HL-60 (cell line): ENCODE results near the gene DUS2.
"Not testable (repeated sequence)": the region's sequence is repeated elsewhere in the genome, so short reads cannot be mapped to it uniquely, and the experiment has no call there.

Source experiments
- DNase-seq, 2 experiments: peaks; one replicate each; pipeline ENCODE4 v3.0.0-alpha.2; 2010 to 2020; ENCODE audit warnings: low read depth in 1 of 2, low spot score in 1 of 2
- H3K27ac ChIP-seq: fragments of 250-450 bp; sonication (Bioruptor Pico); replicated peaks from 2 replicates; pipeline ENCODE4 v1.5.1; 2020; ENCODE audit warnings: mild to moderate bottlenecking, moderate library complexity
- H3K27me3 ChIP-seq: fragments of 250-450 bp; sonication (Bioruptor Pico); 2 replicates; pipeline ENCODE4 v1.5.1; 2021; ENCODE audit warnings: mild to moderate bottlenecking, moderate library complexity; ENCODE audit not compliant: insufficient read depth, poor library complexity, severe bottlenecking
- H3K4me3 ChIP-seq: replicated peaks from 2 replicates; pipeline ENCODE4 v1.5.1; 2011; ENCODE audit warnings: mild to moderate bottlenecking, control low read depth, low read length; ENCODE audit not compliant: insufficient read depth
- GABPA ChIP-seq: IDR thresholded peaks from 2 replicates; pipeline ENCODE4 v1.6.1; 2012; ENCODE audit warnings: low read depth
- POLR2AphosphoS5 ChIP-seq: IDR thresholded peaks from 2 replicates; pipeline ENCODE4 v1.6.1; 2012; ENCODE audit warnings: low read depth
- SPI1 ChIP-seq: IDR thresholded peaks from 2 replicates; pipeline ENCODE4 v1.6.1; 2012; ENCODE audit warnings: low read depth, mild to moderate bottlenecking, borderline replicate concordance
- TF ChIP-seq, protein P1 (sequence below): IDR thresholded peaks from 2 replicates; pipeline ENCODE4 v1.6.1; 2012; ENCODE audit warnings: low read depth; ENCODE audit not compliant: insufficient replicate concordance
- TF ChIP-seq, protein P2 (sequence below): IDR thresholded peaks from one replicate; pipeline ENCODE4 v1.5.1; 2011; ENCODE audit warnings: low read length, control low read depth, inconsistent platforms; ENCODE audit not compliant: insufficient read depth

The DUS2 gene

DNA sequence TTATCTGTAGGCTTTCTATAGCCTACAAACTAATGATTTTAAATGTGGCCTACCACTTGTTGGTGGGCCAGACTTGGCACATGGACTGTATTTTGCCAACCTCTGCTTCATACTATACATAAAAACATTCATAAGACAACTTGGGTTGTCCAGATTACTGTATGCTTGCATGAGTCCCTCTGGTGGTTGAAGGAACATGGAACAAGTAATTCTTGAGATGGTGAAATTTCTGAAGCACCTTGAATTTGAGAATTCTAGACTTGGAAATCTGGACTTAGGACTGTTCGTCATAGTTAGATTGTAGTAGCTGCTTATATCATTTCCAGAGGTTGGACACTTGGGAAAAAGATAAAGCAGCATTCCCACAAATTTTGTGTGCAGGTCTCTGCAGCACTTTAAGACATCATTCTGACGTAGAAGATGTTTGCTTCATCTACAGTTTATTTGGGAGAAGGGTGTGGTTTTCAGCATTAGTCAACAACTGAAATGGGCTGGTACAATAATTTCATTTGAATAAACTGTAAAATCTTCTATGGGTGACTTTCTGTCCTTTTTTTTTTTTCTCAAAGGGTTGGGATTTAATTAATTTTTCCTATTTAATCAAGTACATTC lies 93.3 kb downstream of the DUS2 start:
- peak in 1 of 2 experiments; percentile 15 for DNase-seq
- no peaks in the 10 kb centered on the region for H3K27me3 ChIP-seq
- TF ChIP-seq, protein P1, sequence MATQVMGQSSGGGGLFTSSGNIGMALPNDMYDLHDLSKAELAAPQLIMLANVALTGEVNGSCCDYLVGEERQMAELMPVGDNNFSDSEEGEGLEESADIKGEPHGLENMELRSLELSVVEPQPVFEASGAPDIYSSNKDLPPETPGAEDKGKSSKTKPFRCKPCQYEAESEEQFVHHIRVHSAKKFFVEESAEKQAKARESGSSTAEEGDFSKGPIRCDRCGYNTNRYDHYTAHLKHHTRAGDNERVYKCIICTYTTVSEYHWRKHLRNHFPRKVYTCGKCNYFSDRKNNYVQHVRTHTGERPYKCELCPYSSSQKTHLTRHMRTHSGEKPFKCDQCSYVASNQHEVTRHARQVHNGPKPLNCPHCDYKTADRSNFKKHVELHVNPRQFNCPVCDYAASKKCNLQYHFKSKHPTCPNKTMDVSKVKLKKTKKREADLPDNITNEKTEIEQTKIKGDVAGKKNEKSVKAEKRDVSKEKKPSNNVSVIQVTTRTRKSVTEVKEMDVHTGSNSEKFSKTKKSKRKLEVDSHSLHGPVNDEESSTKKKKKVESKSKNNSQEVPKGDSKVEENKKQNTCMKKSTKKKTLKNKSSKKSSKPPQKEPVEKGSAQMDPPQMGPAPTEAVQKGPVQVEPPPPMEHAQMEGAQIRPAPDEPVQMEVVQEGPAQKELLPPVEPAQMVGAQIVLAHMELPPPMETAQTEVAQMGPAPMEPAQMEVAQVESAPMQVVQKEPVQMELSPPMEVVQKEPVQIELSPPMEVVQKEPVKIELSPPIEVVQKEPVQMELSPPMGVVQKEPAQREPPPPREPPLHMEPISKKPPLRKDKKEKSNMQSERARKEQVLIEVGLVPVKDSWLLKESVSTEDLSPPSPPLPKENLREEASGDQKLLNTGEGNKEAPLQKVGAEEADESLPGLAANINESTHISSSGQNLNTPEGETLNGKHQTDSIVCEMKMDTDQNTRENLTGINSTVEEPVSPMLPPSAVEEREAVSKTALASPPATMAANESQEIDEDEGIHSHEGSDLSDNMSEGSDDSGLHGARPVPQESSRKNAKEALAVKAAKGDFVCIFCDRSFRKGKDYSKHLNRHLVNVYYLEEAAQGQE = no peak
- no peak for TF ChIP-seq SPI1
- TF ChIP-seq, protein P2, sequence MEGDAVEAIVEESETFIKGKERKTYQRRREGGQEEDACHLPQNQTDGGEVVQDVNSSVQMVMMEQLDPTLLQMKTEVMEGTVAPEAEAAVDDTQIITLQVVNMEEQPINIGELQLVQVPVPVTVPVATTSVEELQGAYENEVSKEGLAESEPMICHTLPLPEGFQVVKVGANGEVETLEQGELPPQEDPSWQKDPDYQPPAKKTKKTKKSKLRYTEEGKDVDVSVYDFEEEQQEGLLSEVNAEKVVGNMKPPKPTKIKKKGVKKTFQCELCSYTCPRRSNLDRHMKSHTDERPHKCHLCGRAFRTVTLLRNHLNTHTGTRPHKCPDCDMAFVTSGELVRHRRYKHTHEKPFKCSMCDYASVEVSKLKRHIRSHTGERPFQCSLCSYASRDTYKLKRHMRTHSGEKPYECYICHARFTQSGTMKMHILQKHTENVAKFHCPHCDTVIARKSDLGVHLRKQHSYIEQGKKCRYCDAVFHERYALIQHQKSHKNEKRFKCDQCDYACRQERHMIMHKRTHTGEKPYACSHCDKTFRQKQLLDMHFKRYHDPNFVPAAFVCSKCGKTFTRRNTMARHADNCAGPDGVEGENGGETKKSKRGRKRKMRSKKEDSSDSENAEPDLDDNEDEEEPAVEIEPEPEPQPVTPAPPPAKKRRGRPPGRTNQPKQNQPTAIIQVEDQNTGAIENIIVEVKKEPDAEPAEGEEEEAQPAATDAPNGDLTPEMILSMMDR = peak; percentile 26
- TF ChIP-seq GABPA = no peak
- no peak for TF ChIP-seq POLR2AphosphoS5
- no peak overlapping the region for H3K4me3 ChIP-seq
- H3K27ac ChIP-seq = no peak overlapping the region

DNA sequence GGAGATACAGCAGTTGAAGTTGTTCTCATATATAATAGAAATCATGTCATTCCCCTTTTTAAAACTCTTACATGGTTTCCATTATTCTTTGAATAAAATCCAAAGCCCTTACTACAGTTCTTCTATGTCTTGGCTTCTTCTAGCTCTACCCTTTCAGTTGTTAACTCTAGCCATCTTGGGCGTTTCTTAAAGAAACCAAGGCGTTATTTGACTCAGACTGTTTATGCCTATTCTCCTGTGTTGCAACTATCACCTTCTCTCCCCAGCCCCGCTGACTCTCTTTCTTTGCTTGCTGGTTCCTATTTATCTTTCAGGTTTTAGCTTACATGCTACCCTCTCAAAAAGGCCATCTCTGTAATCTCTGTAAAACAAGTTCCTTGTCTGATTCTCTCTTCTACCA lies 94.8 kb downstream of the DUS2 start:
- Histone ChIP-seq H3K4me3 (no peak overlapping the region), H3K27me3 (no peaks in the 10 kb centered on the region), H3K27ac (no peak overlapping the region)
- DNase-seq = no peak
- TF ChIP-seq, protein P2 = no peak
- TF ChIP-seq POLR2AphosphoS5 = no peak
- TF ChIP-seq SPI1 = no peak
- no peak for TF ChIP-seq GABPA
- TF ChIP-seq, protein P1 = no peak

DNA sequence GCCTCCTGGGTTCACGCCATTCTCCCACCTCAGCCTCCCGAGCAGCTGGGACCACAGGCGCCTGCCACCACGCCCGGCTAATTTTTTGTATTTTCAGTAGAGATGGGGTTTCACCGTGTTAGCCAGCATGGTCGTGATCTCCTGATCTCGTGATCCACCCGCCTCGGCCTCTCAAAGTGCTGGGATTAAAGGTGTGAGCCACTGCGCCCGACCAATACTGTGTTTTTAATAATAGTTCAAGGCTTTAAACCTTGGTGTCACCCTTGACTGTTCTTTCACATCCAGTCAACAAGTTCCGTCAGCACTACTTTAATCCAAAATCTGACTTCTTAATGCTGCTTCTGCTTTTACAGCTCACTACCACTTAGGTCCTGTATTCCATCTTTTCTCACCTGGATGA lies 95.9 kb downstream of the DUS2 start:
- not testable (repeated sequence) for H3K4me3 ChIP-seq

DNA sequence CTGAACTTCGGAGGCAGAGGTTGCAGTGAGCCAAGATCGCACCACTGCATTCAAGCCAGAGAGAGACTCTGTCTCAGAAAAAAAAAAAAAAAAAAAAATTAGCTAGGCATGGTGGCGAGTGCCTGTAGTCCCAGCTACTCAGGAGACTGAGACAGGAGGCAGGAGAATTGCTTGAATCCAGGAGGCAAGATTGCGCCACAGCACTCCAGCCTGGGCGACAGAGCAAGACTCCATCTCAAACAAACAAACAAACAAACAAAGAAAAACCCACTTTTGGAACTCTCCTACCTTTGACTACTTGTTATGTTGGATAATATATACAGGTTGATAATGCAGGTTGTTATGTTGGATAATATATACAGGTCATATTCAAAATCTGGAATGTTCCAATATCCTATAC lies 97.4 kb downstream of the DUS2 start:
- DNase-seq, H3K4me3 ChIP-seq, H3K27me3 ChIP-seq, H3K27ac ChIP-seq: not testable (repeated sequence)

More for the DNA sequence above, 95.9 kb downstream of the DUS2 start:
- H3K27ac ChIP-seq, H3K27me3 ChIP-seq, DNase-seq: not testable (repeated sequence)

DNA sequence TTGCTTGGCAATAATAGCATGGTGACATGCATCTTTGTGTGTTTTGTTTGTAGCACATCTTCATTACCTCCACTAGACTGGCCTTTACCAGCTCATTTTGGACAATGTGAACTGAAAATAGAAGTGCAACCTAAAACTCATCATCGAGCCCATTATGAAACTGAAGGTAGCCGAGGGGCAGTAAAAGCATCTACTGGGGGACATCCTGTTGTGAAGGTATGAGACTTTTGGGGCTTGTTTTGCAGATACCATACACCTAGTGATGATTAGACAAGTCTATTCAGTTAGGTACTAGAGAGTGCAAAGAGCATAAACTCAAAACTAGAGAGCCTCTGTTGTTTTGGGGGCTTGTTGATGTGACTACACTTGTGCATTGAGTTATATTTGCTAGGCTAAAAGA lies 103.3 kb downstream of the DUS2 start:
- Histone ChIP-seq H3K27ac (no peak overlapping the region), H3K27me3 (no peaks in the 10 kb centered on the region), H3K4me3 (no peak overlapping the region)
- no peak for DNase-seq
- TF ChIP-seq SPI1 = no peak
- TF ChIP-seq, protein P1 = no peak
- no peak for TF ChIP-seq GABPA
- TF ChIP-seq, protein P2 = no peak
- TF ChIP-seq POLR2AphosphoS5 = no peak
